Globus pallidus (tissue), 1 donor: ENCODE data around the gene COPB2.

ENCODE experiments used
- DNase-seq: peaks from one replicate; pipeline ENCODE4 v3.0.0-alpha.2; 2015; ENCODE audit warnings: low spot score

COPB2 gene

DNA sequence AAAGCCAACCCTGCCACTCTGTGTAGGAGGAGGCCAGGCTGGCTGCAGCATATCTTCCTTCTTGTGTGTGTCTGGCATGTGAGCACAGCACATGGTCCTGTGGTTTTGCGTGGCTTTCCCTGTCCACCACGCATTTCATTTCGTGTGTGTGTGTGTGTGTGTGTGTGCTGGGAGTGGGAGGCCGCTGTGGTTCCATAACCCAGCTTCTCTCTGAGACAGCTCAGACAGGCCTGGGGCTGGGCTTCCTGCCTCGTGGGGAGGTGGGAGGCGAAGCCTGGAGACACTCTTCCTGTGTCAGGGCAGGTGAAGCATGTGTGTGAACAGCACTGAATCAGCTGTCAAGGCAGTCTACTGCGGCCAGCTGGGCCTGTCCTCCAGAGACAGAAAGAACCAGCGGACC is 61.6 kb downstream of the COPB2 start:
- DNase-seq, result no peak

DNA sequence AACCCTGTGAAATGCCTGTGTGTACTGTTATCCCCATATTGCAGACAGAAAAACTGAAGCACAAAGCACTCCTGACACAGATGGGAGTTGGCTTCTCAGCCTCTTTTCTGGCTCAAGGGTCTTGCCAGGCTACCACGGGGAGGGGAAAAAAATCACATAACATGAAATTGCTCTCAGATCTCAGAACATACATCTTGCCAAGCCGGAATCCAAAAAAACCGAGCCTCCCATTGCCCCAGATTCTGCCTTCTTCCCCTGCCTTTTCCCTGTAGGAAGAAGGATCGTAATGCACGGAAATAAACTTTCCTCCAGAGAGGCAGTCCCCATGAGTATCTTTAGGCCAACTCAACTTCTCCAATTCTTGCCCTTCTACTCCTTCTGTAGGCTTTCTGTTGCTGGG is 62.2 kb downstream of the COPB2 start:
- DNase-seq, result no peak

DNA sequence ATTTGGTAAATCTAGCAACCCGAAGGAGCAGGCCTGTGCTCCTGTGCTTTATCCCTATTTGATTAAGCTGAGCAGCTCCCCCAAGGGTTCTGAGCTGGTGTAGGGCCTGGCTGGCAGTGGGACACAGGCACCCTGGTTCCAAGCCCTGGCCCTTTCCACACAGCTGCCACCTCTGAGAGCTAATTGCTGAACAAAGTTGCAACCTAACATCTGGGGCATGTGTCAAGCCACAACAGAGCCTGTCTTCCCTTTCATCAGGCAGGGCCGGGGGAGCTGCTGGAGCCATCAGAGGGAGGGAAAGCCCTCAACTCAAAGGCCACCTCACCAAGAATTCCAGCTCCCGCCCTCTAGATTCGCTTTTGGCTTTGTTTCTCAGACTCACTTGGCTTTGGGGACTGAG is 62.7 kb downstream of the COPB2 start:
- DNase-seq, result no peak

DNA sequence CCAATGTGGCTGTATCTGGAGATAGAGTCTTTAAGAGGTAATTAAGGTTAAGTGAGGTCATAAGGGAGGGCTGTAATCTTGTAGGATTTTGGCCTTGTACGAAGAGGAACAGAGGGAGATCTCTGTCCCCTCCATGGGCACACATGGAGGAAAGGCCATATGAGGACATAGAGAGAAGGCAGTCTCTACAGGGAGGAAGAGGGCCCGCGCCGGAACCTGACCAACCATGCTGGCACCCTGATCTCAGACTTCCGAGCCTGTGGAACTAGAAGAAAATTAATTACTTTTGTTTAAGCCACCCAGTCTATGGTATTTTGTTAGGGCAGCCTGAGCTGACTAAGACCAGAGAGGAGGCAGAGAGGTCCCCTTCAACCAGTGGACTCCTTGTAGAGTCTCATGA is 63.3 kb downstream of the COPB2 start:
- DNase-seq, result no peak

DNA sequence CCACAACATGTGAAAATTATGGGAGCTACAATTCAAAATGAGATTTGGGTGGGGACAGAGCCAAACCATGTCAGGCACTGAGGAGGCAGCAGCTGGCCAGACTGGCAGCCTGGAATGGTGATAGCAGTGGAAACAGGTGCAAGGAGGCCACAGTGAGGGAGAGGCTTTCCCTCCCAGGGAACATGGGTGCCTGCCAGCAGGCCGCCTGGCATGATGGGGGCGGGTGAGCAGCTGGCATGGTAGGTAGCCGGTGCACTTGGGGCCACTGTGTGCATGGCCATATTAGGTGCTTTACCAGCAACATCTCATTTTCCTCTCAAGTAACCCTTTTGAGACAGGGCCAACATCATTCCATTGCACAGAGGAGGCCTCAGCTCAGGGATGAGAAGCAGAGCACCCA is 63.9 kb downstream of the COPB2 start:
- DNase-seq, result no peak

DNA sequence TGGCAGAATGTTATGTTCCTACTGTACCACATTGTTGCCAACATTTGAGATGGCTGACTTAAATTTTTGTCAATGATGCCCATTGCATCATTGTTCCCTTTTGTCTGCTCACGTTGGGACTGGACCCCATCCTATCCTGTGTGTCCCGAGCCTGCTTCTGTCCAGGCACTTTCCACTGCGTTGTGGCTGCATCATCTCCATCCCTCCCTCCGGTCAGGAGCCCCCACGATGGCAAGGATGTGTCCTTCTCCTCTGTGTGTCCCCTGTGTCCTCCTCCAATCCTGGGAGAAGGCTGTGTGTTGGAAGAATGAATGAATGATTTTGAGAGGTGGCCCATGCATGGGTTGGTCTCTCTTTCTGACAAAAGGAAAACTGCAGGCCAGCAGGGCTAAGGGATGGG is 65.0 kb downstream of the COPB2 start:
- no peak for DNase-seq

DNA sequence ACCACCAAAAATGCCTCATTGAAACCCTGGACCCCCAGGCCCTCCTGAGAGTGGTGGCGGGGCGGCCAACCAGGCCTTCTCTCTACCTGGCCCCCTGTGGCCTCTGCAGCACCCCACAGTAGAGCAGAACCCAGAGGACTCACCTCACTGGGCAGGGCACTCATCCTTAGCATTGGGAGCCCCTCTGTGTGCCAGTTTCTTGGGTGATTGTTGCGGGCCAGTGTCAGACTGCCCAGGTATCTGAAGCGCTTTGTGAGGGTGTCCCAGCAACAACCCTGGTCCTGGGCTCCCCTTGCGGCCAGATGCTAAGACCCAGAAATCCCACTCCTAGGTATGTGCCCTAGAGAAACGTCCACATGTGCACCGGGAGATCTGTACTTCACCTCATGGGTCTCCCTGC is 66.3 kb downstream of the COPB2 start:
- no peak for DNase-seq

DNA sequence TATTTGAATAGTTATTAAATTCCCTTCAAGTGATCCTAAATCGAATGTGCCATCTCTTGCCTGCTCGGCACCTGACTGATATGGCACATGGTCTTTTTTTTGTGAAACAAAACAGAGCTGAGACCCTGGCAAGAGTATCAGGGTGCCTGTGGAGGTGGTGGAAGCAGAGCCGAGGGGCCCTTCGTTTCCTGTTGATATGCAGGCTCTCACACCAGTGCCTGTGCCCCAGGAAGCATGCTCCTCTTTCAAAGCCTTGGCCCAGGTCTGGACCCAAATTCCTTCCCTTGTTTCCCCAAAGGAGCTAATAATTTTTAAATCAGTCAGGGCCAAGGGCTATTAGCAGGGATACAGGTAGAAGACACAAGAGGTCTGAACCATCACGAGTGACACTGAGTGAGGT is 67.1 kb downstream of the COPB2 start:
- no peak for DNase-seq

DNA sequence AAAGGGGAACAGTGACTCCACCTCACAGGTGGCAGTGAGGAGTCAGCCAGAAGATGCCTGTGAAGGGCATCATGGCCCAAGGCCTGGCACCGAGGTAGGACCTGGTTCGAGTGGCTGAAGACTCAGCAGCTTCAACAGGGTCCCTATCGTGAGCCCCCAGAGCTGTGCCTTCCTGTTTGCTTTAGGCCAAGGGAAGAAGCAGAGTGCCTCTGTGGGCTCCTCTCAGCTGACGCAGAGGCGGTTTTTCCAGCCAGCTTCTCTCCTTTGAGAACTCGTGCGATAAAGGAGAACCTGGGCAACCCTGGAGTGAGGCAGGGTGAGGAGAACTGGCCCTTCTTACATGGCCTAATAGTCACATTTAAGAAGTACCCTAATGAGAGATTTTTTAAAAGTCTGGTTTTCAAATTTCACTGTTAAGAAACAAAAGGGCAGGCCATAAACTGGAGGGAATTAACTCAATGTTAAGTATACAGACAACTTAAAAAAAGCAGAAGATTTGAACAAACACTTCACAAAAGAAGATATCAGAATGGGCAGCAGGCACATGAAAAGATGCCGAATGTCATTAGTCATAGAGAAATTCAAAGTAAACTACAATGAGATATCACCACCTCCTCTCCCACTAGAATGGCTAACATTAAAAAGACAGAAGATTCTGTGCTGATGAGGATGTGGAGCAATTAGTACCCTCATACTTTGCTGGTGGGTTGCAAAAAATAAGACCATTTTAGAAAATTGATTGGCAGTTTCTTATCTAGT is 68.7 kb downstream of the COPB2 start:
- no peak for DNase-seq

DNA sequence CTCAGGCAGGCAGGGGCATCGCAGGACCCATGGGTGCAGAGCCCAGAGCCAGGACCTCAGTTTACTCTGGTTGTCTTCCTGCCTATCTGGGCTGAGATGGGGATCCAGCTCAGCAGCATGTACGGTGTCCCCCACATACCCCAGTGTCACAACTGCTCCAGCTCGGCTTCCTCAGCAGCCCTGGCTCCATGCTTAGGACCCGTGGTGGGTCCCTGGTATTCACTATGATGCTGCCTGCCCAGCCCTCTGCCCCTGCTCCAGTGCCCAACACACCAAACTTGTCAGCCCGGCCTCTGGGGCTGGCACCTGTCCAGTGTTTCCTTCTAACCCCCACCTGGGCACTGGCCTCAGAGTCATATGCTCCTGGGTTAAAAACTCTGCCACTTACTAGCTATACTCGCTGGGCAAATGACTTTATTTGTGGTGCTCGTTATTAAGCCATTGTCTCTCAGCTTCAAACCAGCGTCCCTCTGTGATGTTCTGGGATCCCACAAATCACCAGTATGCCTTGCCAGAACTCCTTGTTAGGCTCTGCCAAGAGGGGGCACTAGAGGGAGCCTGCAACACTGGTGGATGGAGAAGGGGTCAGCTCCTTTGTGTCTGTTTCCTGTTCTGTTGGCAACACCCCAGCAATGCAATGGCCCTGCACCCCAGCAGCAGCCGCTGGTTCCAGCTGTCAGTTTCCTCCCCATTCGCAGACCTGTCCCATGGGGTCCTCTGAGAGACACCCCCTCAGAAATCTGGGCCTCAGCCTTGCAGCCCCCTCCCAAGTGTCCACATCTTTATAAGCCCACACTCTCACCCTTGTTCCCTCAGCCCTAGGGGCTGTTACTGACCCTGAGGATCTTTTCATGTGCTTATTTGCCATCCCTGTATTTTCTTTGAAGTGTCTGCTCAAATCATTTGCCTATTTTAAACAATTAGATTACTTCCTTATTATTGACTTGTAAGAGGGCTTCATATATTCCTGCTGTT is 69.7 kb downstream of the COPB2 start:
- DNase-seq, result no peak

DNA sequence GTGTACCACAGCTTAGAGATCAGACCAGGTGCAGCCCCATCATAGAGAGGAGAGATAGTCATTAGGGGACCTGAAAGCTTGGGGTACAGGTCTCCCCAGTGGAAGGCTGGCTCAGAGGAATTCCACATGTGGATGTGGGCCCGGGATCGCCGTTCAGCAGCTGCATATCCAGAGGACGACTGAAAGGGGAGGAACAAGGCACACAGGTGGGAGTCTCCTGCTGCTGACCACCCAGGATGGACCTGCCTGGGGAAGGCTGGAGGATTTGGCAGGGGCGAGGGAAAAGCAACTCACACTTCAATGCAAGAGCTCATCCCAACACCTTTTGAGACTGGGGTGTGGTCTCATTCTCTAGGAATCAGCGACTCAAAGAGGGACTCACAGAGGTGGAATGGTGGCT is 70.6 kb downstream of the COPB2 start:
- DNase-seq, result no peak

DNA sequence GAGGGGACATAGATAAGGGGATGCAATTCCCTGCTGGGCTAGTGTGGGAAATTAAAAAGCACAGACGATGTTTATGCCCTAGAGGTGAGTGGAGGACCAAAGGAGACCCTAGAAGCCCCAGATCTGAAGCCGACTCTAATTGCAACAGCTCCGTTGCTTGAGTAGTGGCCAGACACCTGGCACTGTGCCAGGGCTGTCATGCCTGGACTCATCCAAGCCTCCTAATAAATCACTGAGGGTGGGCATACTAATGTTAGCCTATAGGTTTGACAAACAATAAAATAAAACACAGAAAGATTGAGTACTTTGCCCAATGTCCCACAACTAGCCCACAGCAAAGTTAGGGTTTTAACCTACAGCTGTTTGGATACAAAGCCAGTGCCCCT is 71.0 kb downstream of the COPB2 start:
- no peak for DNase-seq

DNA sequence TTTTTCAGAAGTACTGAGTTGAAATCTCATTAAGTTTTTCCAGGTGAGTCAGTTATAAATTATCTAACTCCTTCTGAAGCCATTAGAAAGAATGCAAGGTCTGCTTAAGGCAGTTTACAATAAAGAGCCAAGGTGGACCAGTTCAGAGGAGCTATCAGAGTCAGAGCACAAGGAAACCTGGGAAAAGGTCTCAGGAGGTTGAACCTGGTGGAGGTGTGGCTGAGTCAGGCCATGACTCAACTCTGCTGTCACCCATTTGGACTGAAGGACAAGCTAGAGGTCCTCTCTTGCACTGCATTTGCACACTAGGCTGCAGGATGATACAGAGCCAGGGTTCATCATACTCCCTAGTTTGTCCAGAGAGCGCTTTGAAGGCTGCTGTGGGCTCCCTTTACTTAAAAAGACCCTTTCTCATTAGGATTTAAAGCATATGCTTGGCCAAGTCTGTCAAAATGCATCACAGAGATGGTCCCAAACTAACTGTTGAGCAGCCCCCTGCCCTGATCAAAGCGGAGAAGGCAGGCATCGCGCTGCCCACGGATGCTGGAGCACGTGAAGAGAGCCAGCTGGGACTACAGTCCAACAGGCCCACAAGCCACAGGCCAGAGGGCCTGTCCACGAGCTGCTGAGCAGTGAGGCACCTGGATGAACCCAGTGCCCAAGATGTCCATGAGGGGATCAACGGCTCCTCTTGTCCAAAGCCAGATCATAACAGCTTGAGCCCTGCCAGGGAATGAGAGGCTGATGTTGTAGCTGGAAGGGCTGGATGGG is 71.6 kb downstream of the COPB2 start:
- DNase-seq, result no peak

DNA sequence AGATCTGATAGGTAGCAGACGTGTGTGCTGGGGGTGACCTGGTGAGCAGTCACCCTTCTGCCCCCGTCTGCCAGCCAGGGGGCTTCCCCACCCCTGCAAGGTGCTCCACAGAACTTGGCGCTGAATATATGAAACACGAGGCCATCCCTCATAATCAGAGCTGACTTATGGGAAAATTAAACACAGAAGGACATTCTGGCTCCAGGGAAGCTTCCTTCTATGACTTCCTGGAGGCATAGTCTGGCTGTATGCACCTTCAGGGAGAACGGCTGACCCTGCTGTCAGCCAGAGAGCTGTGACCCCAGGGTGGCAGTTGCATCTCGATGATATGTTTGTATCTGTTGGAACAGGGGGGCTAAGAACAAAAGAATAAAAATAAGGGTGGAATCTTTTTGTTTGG is 72.2 kb downstream of the COPB2 start:
- DNase-seq, result no peak

DNA sequence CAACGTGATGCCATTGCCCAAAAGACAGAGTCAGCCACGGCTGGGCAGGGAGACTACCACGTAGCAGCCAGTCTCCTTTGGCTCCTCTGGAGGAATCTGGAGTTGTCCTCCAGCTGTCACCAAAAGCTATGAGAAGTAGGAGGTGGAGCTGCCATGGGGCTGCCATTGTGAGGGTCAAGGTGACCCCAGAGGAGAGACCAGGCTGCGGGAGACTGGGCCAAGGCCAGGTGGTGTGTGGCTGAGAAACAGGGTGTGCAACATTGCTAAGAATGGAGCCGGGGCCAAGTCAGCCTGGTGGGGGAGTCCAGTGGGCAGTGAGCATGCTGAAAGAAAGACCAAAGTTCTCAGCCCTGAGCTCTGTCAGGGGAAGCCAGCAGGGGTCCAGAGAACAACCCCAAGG is 75.5 kb downstream of the COPB2 start:
- DNase-seq, result no peak

DNA sequence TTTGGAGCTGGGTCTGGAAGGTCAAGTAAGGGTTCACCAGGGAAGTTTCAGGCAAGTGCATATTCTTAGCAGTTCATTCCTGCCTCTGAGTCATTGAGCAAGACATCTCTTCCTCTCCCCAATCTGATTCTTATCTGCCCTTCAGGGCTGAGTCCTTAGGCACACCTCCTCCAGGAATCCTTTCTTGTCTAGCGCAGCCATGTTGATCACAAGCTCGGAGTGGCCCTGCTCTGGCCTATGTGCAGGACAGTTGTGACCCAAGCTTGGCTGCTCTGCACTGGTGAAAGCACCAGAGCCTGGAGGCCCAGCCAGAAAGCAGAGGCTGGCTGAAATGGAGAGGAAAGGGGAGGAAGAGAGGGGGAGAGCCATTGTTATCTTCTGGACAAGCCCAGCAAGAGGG is 76.5 kb downstream of the COPB2 start:
- no peak for DNase-seq

DNA sequence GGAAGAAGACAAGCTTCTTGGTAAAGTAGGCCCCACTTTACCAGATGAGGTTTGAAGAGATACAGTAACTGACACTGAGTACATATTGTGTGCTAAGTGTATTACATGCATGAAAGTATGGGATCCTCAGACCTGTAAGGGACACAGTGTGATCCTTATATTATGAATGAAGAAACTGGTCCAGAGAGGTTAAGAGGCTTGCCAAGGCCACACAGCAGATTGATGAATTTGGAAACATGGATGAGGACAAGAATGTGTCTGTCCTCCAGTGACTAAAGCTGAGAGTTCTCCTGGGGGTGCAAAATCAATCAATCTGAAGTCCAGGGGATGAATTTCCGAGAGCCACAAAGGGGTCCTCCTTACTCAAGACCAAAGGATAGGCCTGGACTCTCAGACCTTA is 77.0 kb downstream of the COPB2 start:
- no peak for DNase-seq

DNA sequence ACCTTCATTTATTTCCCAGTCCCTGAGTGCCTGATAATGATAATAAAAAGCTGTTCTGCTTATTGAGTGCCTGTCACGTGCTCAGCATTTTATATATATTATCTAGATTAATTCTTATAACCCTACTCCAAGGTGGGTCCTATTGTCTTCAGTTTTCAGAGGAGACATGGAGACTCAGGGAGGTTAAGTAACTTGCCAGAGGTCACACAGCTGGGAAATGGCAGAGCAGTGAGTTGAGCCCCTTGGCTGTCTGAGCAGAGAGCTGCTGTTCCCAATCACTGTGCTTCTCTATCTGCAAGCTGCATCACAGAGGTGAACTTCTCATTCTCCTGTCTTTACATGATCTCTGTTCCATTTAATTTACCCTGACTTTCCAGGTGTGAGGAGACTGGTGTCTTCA is 77.9 kb downstream of the COPB2 start:
- no peak for DNase-seq

DNA sequence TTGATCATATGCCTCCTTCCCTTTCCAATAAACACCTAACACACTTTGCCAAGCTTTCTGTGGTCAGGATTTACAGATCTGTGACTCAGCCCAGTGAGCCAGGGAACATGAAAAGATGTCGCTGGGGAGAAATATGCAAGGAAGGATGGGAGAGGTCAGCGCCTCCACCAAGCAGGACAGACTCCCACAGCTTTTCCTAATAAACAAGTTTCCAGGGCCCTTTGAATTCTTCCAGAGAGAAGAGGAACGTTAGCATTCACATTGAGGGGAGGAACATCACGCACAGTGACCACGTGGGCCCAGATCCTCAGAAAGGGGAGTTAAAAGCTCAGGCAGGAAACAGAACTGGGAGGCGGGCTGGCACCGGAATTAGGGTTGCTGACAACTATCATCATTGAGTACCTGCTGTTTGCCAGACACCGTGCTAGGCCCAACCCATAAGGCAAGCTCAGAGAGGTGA is 78.9 kb downstream of the COPB2 start:
- no peak for DNase-seq

DNA sequence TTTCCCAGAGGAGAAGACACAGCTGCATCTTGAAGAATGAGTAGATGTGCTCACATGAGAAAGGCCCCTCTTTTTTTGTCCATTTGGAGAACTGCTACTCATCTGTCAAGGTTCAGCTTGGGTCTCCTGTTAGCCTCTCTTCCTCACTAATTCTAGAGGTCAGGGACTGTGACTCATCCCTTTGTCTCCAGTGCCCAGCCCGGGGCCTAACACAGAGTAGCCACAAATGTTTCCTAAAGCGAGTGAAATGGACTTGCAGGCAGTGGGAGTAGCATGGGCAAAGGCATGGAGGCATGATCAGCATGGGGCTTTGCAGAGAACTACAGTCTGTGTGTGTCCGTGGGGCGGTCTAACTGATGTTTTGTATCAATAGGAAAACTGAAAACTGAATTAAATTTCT is 79.6 kb downstream of the COPB2 start:
- no peak for DNase-seq

DNA sequence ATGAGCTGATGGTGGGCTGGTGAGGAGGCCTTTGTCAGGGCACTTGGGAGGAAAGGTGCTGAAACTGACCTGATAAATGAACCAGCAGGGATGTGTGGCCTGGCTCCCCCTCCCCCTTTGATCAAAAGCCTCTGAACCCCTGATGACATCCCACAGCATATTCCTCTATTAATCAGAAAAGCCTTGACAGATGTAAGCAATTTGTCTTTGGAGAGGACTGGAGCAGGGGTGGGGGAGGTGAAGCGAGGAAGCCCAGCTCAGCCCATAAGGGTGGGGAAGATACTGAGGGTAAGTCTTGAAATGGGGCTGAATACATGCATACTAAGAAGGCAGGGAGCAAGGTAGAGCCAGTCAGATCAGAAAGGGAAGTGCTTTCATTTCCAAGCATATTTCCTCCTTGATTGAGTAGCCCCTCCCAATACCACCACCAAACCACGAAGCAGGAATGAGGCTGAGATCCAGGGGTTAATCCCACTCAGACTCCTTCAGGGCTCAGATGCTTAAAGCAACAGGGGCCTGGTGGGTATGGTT is 80.3 kb downstream of the COPB2 start:
- no peak for DNase-seq

DNA sequence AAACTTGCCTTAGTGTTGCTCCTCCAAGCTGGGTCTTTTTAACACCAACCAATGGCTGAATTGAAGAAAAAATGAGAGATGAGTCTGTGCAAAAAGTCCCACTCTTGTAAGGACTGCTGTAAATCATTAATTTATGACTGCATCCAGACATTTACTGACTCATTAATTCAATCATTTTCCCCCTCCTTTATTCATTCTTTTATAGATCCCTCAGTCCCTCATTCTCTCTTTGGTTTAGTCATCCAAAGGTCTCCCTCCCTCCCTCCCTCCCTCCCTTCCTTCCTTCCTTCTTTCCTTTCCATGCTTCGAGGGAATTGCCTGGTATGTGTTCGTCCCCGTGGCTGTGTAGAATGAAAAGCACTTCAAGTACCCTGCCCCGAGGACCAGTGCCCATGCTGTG is 80.9 kb downstream of the COPB2 start:
- no peak for DNase-seq
